Transverse colon (tissue), 4 donors: ENCODE data around the gene PLD5. TPM values are rescaled to one million over a fixed set of nuclear protein-coding genes. Genes with fewer than 3 reads are reported as not detected.
"Not testable (repeated sequence)": the region's sequence is repeated elsewhere in the genome, so short reads cannot be mapped to it uniquely, and the experiment has no call there.

Source experiments
- DNase-seq: peaks from one replicate; pipeline ENCODE4 v3.0.0-alpha.2; 2019
- H3K27ac ChIP-seq, 4 donors: fragments of 200-600 bp; sonication (generic); 2 replicates each; pipeline ENCODE4 v1.5.1; 2016 to 2018; ENCODE audit warnings: inconsistent platforms in 4 of 4
- H3K27me3 ChIP-seq: fragments of 200-600 bp; sonication (generic); 2 replicates; pipeline ENCODE4 v1.5.1; 2017; ENCODE audit warnings: inconsistent platforms
- H3K36me3 ChIP-seq, 4 donors: fragments of 200-600 bp; sonication (generic); 2 replicates each; pipeline ENCODE4 v1.5.1; 2017 to 2019; ENCODE audit warnings: inconsistent platforms in 4 of 4
- H3K4me1 ChIP-seq, 4 donors: fragments of 200-600 bp; sonication (generic); 2 replicates each; pipeline ENCODE4 v1.5.1; 2017 to 2020; ENCODE audit warnings: inconsistent platforms in 4 of 4
- H3K4me3 ChIP-seq, 4 donors: fragments of 200-600 bp; sonication (generic); 1 replicate in 1 of 4; 2 replicates in 3 of 4; pipeline versions ENCODE4 v1.5.1 to v1.6.1; 2017 to 2019; ENCODE audit warnings: inconsistent platforms in 4 of 4
- H3K9me3 ChIP-seq, 2 donors: fragments of 200-600 bp; sonication (generic); 2 replicates each; pipeline ENCODE4 v1.5.1; 2017 to 2019; ENCODE audit warnings: inconsistent platforms in 2 of 2
- EP300 ChIP-seq: sonication (generic); formaldehyde crosslinking; IDR thresholded peaks from one replicate; pipeline ENCODE4 v1.6.1; 2017; ENCODE audit warnings: antibody characterized with exemption, low read depth
- POLR2A ChIP-seq: fragments of 450-650 bp; IDR thresholded peaks from one replicate; pipeline ENCODE4 v1.6.1; 2016; ENCODE audit warnings: antibody characterized with exemption, mild to moderate bottlenecking, moderate library complexity
- POLR2AphosphoS5 ChIP-seq, 3 donors: sonication (generic); formaldehyde crosslinking; IDR thresholded peaks; one replicate each; pipeline ENCODE4 v1.6.1; 2016; ENCODE audit warnings: antibody characterized with exemption in 3 of 3
- WGBS, 2 donors: methylation state at CpG; one replicate each; pipeline ENCODE4 v1.1.5; 2018; ENCODE audit warnings: low coverage in 1 of 2; 5-methylcytosine and 5-hydroxymethylcytosine counted together
- in situ Hi-C, 4 donors: fragments of 200-750 bp; cut with MboI; loops; one replicate each; pipeline versions ENCODE4 v1.15.0 to v1.15.1; 2017; ENCODE audit warnings: low sequenced_read_pairs in 3 of 4, low pct_ligation_motif_present in 1 of 4, low pct_unique_long_range_greater_than_20kb in 1 of 4
- intact Hi-C: fragments of 100-400 bp; cut with DNase I; formaldehyde crosslinking; loops from one replicate; pipeline ENCODE4 v1.15.1; 2023; ENCODE audit warnings: low total_unique reads
- total RNA-seq, 4 donors: library from RNA; depleted of rRNA; stranded (reverse); fragments of >200 nt; gene quantifications; one replicate each; pipeline ENCODE4 v1.1.0, GENCODE V29; 2016
- TF ChIP-seq, protein P1 (sequence below), 5 experiments: fragments of 200-600 bp in 3 of 5; fragments of 450-650 bp in 2 of 5; sonication (generic) in 3 of 5; IDR thresholded peaks; 1 replicate in 2 of 5; 2 replicates in 3 of 5; pipeline ENCODE4 v1.5.1; 2016 to 2017; ENCODE audit warnings: antibody characterized with exemption in 5 of 5, inconsistent platforms in 3 of 5, mild to moderate bottlenecking in 2 of 5, moderate library complexity in 1 of 5

PLD5 gene
- total RNA-seq, 4 donors from 2014 or later, result 0.16 TPM; not detected in 3

DNA sequence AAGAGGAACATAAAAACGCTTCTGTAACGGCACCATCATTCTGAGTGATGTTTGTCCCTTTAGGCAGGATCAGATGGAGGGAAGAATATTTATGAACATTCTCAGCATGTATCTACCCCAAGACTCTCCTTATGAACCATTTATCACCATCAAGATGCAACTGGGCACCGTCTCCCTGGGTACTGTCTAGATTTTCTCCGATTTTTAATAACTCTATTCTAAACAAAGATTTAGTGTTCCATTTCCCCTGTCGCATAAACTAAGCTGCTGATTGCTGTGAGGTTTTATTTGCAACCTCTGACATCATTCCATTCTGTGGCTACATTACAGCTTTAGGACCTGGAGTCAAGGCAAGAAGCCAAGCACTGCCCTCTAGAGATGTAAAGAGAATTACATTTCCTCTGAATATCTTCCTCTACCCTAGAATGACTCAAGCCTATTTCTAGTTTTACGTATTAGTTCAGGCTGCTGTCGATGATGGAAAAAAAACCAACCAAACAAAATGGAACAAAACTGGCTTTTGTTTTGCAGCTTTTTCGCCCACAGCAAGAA lies 395.5 kb downstream of the PLD5 start:
- Histone ChIP-seq H3K4me3 (no peak overlapping the region), H3K36me3 (no peaks in the 10 kb centered on the region), H3K9me3 (no peaks in the 10 kb centered on the region), H3K27ac (no peak overlapping the region), H3K4me1 (no peaks in the 10 kb centered on the region), H3K27me3 (no peaks in the 10 kb centered on the region)
- TF ChIP-seq POLR2A, result no peak
- TF ChIP-seq, protein P1, sequence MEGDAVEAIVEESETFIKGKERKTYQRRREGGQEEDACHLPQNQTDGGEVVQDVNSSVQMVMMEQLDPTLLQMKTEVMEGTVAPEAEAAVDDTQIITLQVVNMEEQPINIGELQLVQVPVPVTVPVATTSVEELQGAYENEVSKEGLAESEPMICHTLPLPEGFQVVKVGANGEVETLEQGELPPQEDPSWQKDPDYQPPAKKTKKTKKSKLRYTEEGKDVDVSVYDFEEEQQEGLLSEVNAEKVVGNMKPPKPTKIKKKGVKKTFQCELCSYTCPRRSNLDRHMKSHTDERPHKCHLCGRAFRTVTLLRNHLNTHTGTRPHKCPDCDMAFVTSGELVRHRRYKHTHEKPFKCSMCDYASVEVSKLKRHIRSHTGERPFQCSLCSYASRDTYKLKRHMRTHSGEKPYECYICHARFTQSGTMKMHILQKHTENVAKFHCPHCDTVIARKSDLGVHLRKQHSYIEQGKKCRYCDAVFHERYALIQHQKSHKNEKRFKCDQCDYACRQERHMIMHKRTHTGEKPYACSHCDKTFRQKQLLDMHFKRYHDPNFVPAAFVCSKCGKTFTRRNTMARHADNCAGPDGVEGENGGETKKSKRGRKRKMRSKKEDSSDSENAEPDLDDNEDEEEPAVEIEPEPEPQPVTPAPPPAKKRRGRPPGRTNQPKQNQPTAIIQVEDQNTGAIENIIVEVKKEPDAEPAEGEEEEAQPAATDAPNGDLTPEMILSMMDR (IDR thresholded peaks at IDR 0.05), result no peak
- TF ChIP-seq POLR2AphosphoS5 (IDR thresholded peaks at IDR 0.05), result no peak
- TF ChIP-seq EP300, result no peak
- intact Hi-C loops (no loop called here), in situ Hi-C loops (no loop called here)
- 71 to 72% methylated on average over 8 of the region's 8 CpGs for WGBS, 2 donors
- DNase-seq, result no peak

DNA sequence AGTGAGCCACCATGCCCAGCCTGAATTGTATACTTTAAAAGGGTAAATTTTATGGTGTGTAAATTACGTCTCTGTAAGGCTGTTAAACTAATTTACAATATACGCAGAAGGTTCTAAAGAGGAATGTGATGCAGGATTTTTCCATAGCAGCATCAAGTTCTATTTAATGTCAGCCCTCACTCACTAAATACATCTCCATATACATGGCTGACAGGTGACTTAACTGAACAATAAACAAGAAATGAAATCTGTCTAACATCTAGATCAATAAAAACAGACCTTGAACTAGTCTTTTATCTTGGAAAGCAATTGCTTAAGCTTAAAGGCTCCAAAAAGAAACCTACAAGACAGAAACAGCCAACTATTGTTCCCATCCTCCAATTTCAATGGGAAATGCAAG lies 404.1 kb downstream of the PLD5 start:
- H3K36me3 ChIP-seq, result no peaks in the 10 kb centered on the region
- H3K9me3 ChIP-seq, result no peaks in the 10 kb centered on the region
- in situ Hi-C loops (no loop called here), intact Hi-C loops (no loop called here)
- H3K4me3 ChIP-seq, result no peak overlapping the region
- H3K27me3 ChIP-seq, result no peaks in the 10 kb centered on the region
- WGBS, 2 donors, result 40 to 60% methylated on average over 2 of the region's 2 CpGs
- no peak overlapping the region for H3K27ac ChIP-seq
- DNase-seq, result no peak
- TF ChIP-seq, protein P1 (IDR thresholded peaks at IDR 0.05), result no peak
- no peaks in the 10 kb centered on the region for H3K4me1 ChIP-seq

DNA sequence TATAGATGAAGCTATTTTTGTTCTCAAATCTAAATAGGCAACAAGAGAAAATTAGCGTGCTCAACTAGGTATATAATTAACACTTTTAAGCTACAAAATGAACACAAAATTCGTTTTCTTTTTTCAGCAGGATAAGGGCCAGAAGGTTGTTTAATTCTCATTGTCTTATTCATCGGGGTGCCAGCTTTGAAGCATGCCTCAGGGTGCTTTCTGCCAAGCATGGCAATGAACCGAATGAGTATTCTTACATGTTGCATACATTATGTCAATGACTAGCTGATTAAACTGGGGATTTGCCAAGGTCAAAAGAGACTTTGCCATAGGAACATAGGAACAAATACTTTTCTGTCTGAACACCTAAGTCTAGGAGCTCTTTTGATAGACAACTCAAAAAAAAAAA lies 423.6 kb downstream of the PLD5 start:
- Histone ChIP-seq H3K36me3 (no peaks in the 10 kb centered on the region), H3K27me3 (no peaks in the 10 kb centered on the region), H3K4me1 (no peaks in the 10 kb centered on the region), H3K4me3 (no peak overlapping the region), H3K27ac (no peak overlapping the region), H3K9me3 (no peaks in the 10 kb centered on the region)
- TF ChIP-seq POLR2AphosphoS5 (IDR thresholded peaks at IDR 0.05), result no peak
- no peak for TF ChIP-seq EP300
- TF ChIP-seq, protein P1 (IDR thresholded peaks at IDR 0.05), result no peak
- no peak for TF ChIP-seq POLR2A
- intact Hi-C loops (no loop called here), in situ Hi-C loops (no loop called here)
- DNase-seq, result no peak
- 57 to 67% methylated on average over 3 to 4 of the region's 4 CpGs for WGBS, 2 donors

DNA sequence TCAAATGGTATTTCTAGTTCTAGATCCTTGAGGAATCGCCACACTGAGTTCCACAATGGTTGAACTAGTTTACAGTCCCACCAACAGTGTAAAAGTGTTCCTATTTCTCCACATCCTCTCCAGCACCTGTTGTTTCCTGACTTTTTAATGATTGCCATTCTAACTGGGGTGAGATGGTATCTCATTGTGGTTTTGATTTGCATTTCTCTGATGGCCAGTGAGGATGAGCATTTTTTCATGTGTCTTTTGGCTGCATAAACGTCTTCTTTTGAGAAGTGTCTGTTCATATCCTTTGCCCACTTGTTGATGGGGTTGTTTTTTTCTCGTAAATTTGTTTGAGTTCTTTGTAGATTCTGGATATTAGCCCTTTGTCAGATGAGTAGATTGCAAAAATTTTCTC lies 427.2 kb downstream of the PLD5 start:
- H3K9me3 ChIP-seq, in situ Hi-C loops, H3K27ac ChIP-seq, H3K36me3 ChIP-seq, H3K4me1 ChIP-seq, DNase-seq, H3K27me3 ChIP-seq, H3K4me3 ChIP-seq, intact Hi-C loops: not testable (repeated sequence)
- 58 to 71% methylated on average over 2 to 3 of the region's 3 CpGs for WGBS, 2 donors

DNA sequence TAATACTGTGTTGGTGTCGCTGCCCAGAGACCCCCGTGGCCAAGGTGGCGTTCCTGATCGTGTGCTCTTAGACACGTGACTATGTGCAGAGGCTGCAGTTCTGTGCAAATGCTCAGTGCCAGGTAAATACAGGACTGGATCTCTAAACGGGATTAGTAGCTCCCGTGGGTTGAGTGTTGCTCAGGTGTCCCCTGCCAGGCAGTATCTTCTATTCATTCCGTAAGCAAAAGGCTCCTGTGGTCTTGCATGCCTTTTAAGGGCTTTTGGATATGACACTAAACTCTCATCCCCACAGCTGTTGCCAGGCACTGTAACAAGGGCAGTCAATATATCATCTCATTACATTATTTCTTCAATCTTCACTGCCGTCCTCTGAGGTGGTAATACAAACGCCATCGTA lies 431.4 kb downstream of the PLD5 start:
- H3K27me3 ChIP-seq, result no peaks in the 10 kb centered on the region
- no peak overlapping the region for H3K27ac ChIP-seq
- intact Hi-C loops, result no loop called here
- H3K4me1 ChIP-seq, result no peaks in the 10 kb centered on the region
- H3K9me3 ChIP-seq, result no peaks in the 10 kb centered on the region
- DNase-seq, result no peak
- TF ChIP-seq POLR2AphosphoS5 (IDR thresholded peaks at IDR 0.05) (no peak), EP300 (no peak), POLR2A (no peak)
- TF ChIP-seq, protein P1 (IDR thresholded peaks at IDR 0.05), result no peak
- in situ Hi-C loops, result no loop called here
- H3K36me3 ChIP-seq, result no peaks in the 10 kb centered on the region
- no peak overlapping the region for H3K4me3 ChIP-seq
- 70 to 71% methylated on average over 2 to 11 of the region's 11 CpGs for WGBS, 2 donors
